8988T (cell line): ENCODE results near the gene UGT2B28.
"Not testable (repeated sequence)": the region's sequence is repeated elsewhere in the genome, so short reads cannot be mapped to it uniquely, and the experiment has no call there.

Experiments used
- DNase-seq: peaks from one replicate; pipeline ENCODE4 v3.0.0; 2011

UGT2B28 gene

DNA sequence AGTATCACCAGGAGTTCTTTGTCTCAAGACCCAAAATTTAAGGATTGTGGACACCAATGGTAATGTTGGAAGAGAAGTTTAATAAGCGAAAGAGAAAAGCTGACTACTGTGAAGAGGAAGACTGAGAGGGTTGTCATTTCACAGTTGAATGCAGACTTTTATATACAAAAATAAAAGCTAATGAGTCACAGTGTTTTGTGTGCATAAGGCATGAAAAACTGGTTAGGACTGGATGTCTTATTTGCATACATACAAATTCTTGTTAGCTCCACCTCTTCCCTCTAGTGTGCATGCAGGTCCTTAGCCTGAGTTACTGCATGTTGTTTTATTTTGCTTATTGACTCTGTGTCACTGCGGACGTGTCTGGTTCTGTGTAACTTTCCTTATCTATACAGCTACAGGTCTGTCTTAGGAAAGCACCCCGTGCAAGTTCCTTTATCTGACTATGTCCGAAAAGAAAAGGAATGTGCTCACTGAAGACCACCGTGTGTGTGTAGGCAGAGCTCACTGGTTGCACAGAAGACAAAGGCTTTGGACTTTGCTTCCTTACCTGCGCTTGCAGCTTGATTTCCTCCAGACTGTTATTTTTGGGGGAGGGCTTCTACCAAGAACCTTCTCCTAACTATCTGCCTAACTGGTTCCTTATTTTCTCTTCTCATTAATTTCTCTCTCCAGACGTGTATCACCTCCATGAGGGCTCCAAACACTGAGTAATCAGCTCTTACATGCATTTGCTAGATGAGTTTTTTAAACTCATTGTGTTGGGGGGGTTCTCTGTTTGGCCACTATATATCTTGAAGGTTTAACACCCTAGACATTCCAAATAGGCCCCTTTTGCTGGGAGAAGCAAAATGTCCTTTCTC is 63.5 kb downstream of the UGT2B28 start:
- not testable (repeated sequence) for DNase-seq
